ENCODE data around the gene SEPTIN8. TPM values are rescaled to one million over a fixed set of nuclear protein-coding genes. Genes with fewer than 3 reads are reported as not detected.

The SEPTIN8 gene
- total and polyA plus RNA-seq, 2 donors (not counting 1 experiment from before 2014, with no cell fraction given): 4.0 to 5.9 TPM

- H3K36me3 ChIP-seq (replicated peaks in 1 of 2; ENCODE audit: control extremely low read depth in 1 of 2, control insufficient read depth in 1 of 2, extremely low read depth in 1 of 2, insufficient read depth in 2 of 2, low read length in 1 of 2): no peaks in the 10 kb centered on the region
- CTCF ChIA-PET: no interaction called here
- 95% methylated on average over 3 of the region's 3 CpGs for whole genome bisulfite sequencing (ENCODE audit: insufficient coverage)
- H3K79me2 ChIP-seq (ENCODE audit: control insufficient read depth, insufficient read depth, low read length): no peaks in the 10 kb centered on the region
- H3K9ac ChIP-seq (ENCODE audit: low read length): no peak overlapping the region
- no peak overlapping the region for H3K27ac Mint-ChIP-seq
- peaks cover 8% of the 10 kb centered on the region for H3K4me1 Mint-ChIP-seq
- peaks cover 2 to 32% (median 16%) of the 10 kb centered on the region in 4 experiments for H3K27me3 ChIP-seq (replicated peaks in 1 of 4; ENCODE audit: control extremely low read depth in 1 of 4, control insufficient read depth in 3 of 4, insufficient read depth in 4 of 4, low read length in 3 of 4)
- TF ChIP-seq CTCF (IDR thresholded peaks at IDR 0.05): no peak
- TF ChIP-seq EZH2 (IDR thresholded peaks at IDR 0.05; ENCODE audit: borderline replicate concordance, insufficient read depth, low read depth, low read length, poor library complexity, severe bottlenecking): no peak
- H3K4me3 ChIP-seq (ENCODE audit: control extremely low read depth in 1 of 5, extremely low read depth in 1 of 5, insufficient read depth in 1 of 5, low read depth in 2 of 5, low read length in 4 of 5): no peak overlapping the region
- no peak overlapping the region for H3K4me3 Mint-ChIP-seq
- no peak for DNase-seq
- intact Hi-C loops (cut with micrococcal nuclease): no loop called here
- no peak overlapping the region for H3K4me2 ChIP-seq (replicated peaks; ENCODE audit: low read depth, low read length, poor library complexity, severe bottlenecking)
- no peak for ATAC-seq (ENCODE audit: low read depth)
- POLR2A ChIA-PET: no interaction called here
- peaks cover 14 to 16% of the 10 kb centered on the region in 2 donors for H3K4me1 ChIP-seq (ENCODE audit: control insufficient read depth in 2 of 2, insufficient read depth in 2 of 2, low read length in 2 of 2)
- no peak overlapping the region for H2AFZ ChIP-seq (ENCODE audit: insufficient read depth, low read depth, low read length, poor library complexity, severe bottlenecking)
- H4K20me1 ChIP-seq (ENCODE audit: control insufficient read depth, insufficient read depth, low read length, poor library complexity, severe bottlenecking): no peaks in the 10 kb centered on the region
- H3K27me3 Mint-ChIP-seq: peaks cover 20% of the 10 kb centered on the region
- H3K27ac ChIP-seq (ENCODE audit: low read length in 2 of 2): no peak overlapping the region
- H3K9me3 Mint-ChIP-seq (ENCODE audit: insufficient read depth): no peaks in the 10 kb centered on the region
- H3K9me3 ChIP-seq (ENCODE audit: control extremely low read depth in 1 of 3, control insufficient read depth in 2 of 3, insufficient read depth in 1 of 3, low read length in 2 of 3): peaks cover 0 to 9% (median 0%) of the 10 kb centered on the region in 3 donors
Measured at GRCh38 chr5:132774406-132774805, 2.6 kb downstream of the SEPTIN8 start.

- Histone ChIP-seq H4K20me1 (ENCODE audit: control insufficient read depth, insufficient read depth, low read length, poor library complexity, severe bottlenecking) (no peaks in the 10 kb centered on the region), H3K4me1 (ENCODE audit: control insufficient read depth in 2 of 2, insufficient read depth in 2 of 2, low read length in 2 of 2) (peaks cover 14 to 16% of the 10 kb centered on the region in 2 donors), H3K27ac (ENCODE audit: low read length in 2 of 2) (no peak overlapping the region), H3K79me2 (ENCODE audit: control insufficient read depth, insufficient read depth, low read length) (no peaks in the 10 kb centered on the region), H2AFZ (ENCODE audit: insufficient read depth, low read depth, low read length, poor library complexity, severe bottlenecking) (no peak overlapping the region), H3K4me3 (ENCODE audit: control extremely low read depth in 1 of 5, extremely low read depth in 1 of 5, insufficient read depth in 1 of 5, low read depth in 2 of 5, low read length in 4 of 5) (no peak overlapping the region), H3K36me3 (replicated peaks in 1 of 2; ENCODE audit: control extremely low read depth in 1 of 2, control insufficient read depth in 1 of 2, extremely low read depth in 1 of 2, insufficient read depth in 2 of 2, low read length in 1 of 2) (no peaks in the 10 kb centered on the region), H3K9me3 (ENCODE audit: control extremely low read depth in 1 of 3, control insufficient read depth in 2 of 3, insufficient read depth in 1 of 3, low read length in 2 of 3) (peaks cover 0 to 9% (median 0%) of the 10 kb centered on the region in 3 donors), H3K9ac (ENCODE audit: low read length) (no peak overlapping the region), H3K27me3 (replicated peaks in 1 of 4; ENCODE audit: control extremely low read depth in 1 of 4, control insufficient read depth in 3 of 4, insufficient read depth in 4 of 4, low read length in 3 of 4) (peaks cover 2 to 26% (median 12%) of the 10 kb centered on the region in 4 experiments), H3K4me2 (replicated peaks; ENCODE audit: low read depth, low read length, poor library complexity, severe bottlenecking) (no peak overlapping the region)
- WGBS (ENCODE audit: insufficient coverage): 92% methylated on average over 8 of the region's 12 CpGs
- intact Hi-C loops (cut with micrococcal nuclease): no loop called here
- TF ChIP-seq CTCF (IDR thresholded peaks at IDR 0.05) (no peak), EZH2 (IDR thresholded peaks at IDR 0.05; ENCODE audit: borderline replicate concordance, insufficient read depth, low read depth, low read length, poor library complexity, severe bottlenecking) (no peak)
- ChIA-PET CTCF (no interaction called here), POLR2A (no interaction called here)
- H3K9me3 Mint-ChIP-seq (ENCODE audit: insufficient read depth): no peaks in the 10 kb centered on the region
- H3K4me3 Mint-ChIP-seq: no peak overlapping the region
- H3K27ac Mint-ChIP-seq: no peak overlapping the region
- ATAC-seq (ENCODE audit: low read depth) (no peak), DNase-seq (no peak)
- H3K27me3 Mint-ChIP-seq: peaks cover 14% of the 10 kb centered on the region
- peaks cover 8% of the 10 kb centered on the region for H3K4me1 Mint-ChIP-seq
Measured at GRCh38 chr5:132773601-132774355, 3.3 kb downstream of the SEPTIN8 start.
